GM03348 (cell line): Measurements from ENCODE around the gene ZC3H18.

ENCODE experiments used
- DNase-seq: peaks from one replicate; pipeline ENCODE4 v3.0.0; 2012; ENCODE audit warnings: low spot score

ZC3H18 gene

GRCh38 chr16:88678224-88678979 is 108.2 kb downstream of the ZC3H18 start:
- DNase-seq, result no peak

GRCh38 chr16:88680554-88681083 is 110.4 kb downstream of the ZC3H18 start:
- no peak for DNase-seq

GRCh38 chr16:88681084-88681680 is 111.0 kb downstream of the ZC3H18 start:
- no peak for DNase-seq
